Heart left ventricle (tissue), 13 donors: ENCODE results near the gene FBXW7.

Experiments
- POLR2A ChIP-seq, 2 donors: fragments of 450-650 bp; IDR thresholded peaks; one replicate each; pipeline ENCODE4 v1.6.1; 2017; ENCODE audit warnings: antibody characterized with exemption in 2 of 2, mild to moderate bottlenecking in 2 of 2, moderate library complexity in 2 of 2
- TF ChIP-seq, protein P1 (sequence below), 12 donors: fragments of 200-600 bp; sonication (generic) in 4 of 12; IDR thresholded peaks; one replicate each; pipeline versions ENCODE4 v1.5.0 to v1.8.0; 2018 to 2022; ENCODE audit warnings: antibody characterized with exemption in 12 of 12, mild to moderate bottlenecking in 5 of 12
- donor health status: ischemic (EF 13 %, LVEDD 7.1; RV severe dilation, severe dysfunction).
- donor health status: DM: no; HTN: yes; CAD: no.
- donor health status: DM: no; HTN: no; CAD: no.
- donor health status: ischemic (EF 25% LVEDD 6.9; RV normal size, moderate dysfunction).
- donor health status: ischemic (EF 25% LVEDD 5.7; RV mildly dilated, moderate dysfunction).
- donor health status: ischemic (EF 35%, LVEDD 5.7; RV mildly dilated, moderate dysfunction).
- donor health status: nonischemic (EF 11% LVEDD 7.7; RV severe dilation, severe dysfunction).
- donor health status: DM: yes; HTN: yes; CAD: no.
- donor health status: PGD.
- donor health status: ischemic (EF 29% LVEDD 5.4; RV normal size, mild dysfunction).
- donor health status: nonischemic (EF 23%, LVEDD 6.1; RV moderate dilation, normal function).

DNA sequence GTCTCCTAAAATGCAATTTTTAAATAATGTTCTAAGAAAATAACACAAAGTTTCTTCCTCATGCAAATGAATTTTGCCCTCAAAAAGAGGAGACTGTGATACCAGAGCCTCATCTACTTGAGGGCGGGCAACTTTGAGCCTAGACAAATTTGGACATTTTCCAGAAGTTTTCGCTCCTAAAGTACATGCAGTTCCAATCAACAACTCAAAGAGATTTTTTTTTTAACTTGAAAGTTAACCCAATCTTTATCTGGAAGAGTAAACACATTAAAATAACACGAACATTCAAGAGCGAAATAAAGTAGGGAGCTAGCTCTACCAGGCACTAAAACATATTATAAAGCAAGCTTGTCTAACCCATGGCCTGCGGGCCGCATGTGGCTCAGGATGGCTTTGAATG is 29.4 kb upstream of the FBXW7 start:
- TF ChIP-seq, protein P1, sequence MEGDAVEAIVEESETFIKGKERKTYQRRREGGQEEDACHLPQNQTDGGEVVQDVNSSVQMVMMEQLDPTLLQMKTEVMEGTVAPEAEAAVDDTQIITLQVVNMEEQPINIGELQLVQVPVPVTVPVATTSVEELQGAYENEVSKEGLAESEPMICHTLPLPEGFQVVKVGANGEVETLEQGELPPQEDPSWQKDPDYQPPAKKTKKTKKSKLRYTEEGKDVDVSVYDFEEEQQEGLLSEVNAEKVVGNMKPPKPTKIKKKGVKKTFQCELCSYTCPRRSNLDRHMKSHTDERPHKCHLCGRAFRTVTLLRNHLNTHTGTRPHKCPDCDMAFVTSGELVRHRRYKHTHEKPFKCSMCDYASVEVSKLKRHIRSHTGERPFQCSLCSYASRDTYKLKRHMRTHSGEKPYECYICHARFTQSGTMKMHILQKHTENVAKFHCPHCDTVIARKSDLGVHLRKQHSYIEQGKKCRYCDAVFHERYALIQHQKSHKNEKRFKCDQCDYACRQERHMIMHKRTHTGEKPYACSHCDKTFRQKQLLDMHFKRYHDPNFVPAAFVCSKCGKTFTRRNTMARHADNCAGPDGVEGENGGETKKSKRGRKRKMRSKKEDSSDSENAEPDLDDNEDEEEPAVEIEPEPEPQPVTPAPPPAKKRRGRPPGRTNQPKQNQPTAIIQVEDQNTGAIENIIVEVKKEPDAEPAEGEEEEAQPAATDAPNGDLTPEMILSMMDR (IDR thresholded peaks at IDR 0.05): no peak
- no peak for TF ChIP-seq POLR2A (IDR thresholded peaks at IDR 0.05)
